GM12864 (cell line): ENCODE results near the gene PWWP2A.

Experiments used
- DNase-seq: peaks from one replicate; pipeline ENCODE4 v3.0.0-alpha.2; 2011; ENCODE audit warnings: low read depth
- H3K4me3 ChIP-seq: 2 replicates; pipeline ENCODE4 v1.5.1; 2011; ENCODE audit warnings: mild to moderate bottlenecking, low read depth, low read length, control low read depth
- TF ChIP-seq, protein P1 (sequence below): IDR thresholded peaks from 2 replicates; pipeline ENCODE4 v1.5.1; 2011; ENCODE audit warnings: low read depth, mild to moderate bottlenecking, moderate library complexity, low read length, control low read depth, inconsistent platforms; ENCODE audit errors: missing control alignments

Gene PWWP2A

DNA sequence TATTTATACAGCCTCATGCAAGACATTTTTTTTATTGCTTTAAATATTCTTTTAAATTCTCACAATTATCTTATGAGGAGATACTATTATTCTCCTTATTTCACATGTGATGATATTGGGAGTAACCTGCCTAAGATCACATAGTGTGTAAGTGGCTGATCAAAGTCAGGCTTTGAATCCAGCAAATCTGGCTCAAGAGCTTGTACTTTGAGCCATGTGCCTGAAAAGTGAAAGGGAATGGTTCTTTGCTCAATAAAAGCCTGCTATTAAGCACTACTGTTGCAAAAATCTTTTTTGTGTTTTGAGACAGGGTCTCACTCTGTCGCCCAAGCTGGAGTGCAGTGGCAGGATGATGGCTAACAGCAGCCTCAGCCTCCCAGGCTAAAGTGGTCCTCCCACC, 35.1 kb downstream of the PWWP2A start:
- H3K4me3 ChIP-seq = no peak overlapping the region
- TF ChIP-seq, protein P1, sequence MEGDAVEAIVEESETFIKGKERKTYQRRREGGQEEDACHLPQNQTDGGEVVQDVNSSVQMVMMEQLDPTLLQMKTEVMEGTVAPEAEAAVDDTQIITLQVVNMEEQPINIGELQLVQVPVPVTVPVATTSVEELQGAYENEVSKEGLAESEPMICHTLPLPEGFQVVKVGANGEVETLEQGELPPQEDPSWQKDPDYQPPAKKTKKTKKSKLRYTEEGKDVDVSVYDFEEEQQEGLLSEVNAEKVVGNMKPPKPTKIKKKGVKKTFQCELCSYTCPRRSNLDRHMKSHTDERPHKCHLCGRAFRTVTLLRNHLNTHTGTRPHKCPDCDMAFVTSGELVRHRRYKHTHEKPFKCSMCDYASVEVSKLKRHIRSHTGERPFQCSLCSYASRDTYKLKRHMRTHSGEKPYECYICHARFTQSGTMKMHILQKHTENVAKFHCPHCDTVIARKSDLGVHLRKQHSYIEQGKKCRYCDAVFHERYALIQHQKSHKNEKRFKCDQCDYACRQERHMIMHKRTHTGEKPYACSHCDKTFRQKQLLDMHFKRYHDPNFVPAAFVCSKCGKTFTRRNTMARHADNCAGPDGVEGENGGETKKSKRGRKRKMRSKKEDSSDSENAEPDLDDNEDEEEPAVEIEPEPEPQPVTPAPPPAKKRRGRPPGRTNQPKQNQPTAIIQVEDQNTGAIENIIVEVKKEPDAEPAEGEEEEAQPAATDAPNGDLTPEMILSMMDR = no peak
- no peak for DNase-seq

GRCh38 chr5:160083501-160083900, 35.7 kb downstream of the PWWP2A start:
- TF ChIP-seq, protein P1 = no peak
- no peak for DNase-seq
- H3K4me3 ChIP-seq = no peak overlapping the region

GRCh38 chr5:160082614-160083500, 36.4 kb downstream of the PWWP2A start:
- TF ChIP-seq, protein P1 = no peak
- no peak overlapping the region for H3K4me3 ChIP-seq
- DNase-seq = no peak

- TF ChIP-seq, protein P1 = no peak
- no peak for DNase-seq
- no peak overlapping the region for H3K4me3 ChIP-seq
These were observed 37.8 kb downstream of the PWWP2A start for GRCh38 chr5:160081495-160081894.

DNA sequence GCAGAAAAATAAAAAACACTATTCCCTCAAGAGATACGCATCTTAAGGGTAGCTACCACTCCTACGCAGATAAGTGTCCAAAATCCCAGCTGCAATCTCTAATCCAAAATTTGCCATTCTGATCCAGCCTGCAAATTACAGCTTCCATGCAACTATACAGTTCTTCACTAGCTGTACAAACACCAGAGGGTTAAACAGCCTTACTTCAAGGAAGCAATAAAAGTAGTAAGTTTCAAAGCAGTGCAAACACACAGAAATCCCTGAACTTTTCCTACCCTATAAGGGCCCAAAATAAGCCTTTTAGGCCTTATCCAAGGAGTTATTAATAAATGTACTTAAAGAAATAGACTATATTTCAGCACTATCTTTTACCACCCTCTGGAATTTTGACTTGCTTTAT, 39.5 kb downstream of the PWWP2A start:
- DNase-seq = no peak
- no peak overlapping the region for H3K4me3 ChIP-seq
- TF ChIP-seq, protein P1 = no peak

DNA sequence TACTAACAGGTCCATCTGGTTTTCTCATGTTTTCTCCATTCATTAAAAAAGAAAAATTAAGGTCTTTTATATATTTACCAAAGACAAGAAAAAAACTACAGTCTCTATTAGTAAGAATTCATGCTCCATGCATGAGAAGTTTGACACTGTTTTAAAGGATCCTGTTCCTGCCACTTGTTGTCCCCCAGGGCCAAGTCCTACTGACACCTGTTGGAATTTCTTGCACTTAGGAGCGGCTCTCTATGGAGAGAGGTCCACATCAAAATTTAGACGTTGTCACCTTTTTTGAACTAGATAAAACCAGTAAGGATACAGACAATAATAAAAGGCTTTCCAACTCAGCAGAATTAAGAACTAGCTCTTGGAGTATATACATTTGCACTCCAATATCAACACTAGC, 42.3 kb downstream of the PWWP2A start:
- TF ChIP-seq, protein P1 = no peak
- no peak overlapping the region for H3K4me3 ChIP-seq

DNA sequence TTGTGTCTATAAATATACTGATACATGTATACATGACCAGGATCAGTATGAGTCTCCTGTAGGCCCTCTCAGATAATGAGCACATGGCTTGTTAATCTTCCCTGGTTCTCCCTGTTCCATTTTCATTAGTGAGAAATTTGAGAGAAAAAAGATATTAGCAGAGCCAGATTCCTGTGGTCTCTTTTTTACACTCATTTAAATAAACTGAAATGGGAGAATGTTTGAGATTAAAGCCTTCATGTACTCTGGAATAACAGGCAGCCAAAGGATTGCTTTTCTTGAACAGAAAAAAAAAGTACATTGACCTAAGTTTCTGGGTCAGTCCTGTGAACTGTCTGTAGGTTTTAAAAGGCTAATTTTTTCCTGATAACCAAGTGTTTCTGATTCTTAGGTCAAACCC, 44.2 kb downstream of the PWWP2A start:
- TF ChIP-seq, protein P1 = no peak
- no peak overlapping the region for H3K4me3 ChIP-seq
- DNase-seq = no peak

More for the DNA sequence above, 42.3 kb downstream of the PWWP2A start:
- no peak for DNase-seq
